Right lobe of liver (tissue), 4 donors: ENCODE results near the gene MLANA.

Source experiments
- POLR2A ChIP-seq: fragments of 450-650 bp; IDR thresholded peaks from one replicate; pipeline ENCODE4 v1.6.1; 2017; ENCODE audit warnings: antibody characterized with exemption, mild to moderate bottlenecking
- TF ChIP-seq, protein P1 (sequence below), 4 donors: fragments of 200-600 bp in 3 of 4; fragments of 450-650 bp in 1 of 4; IDR thresholded peaks; one replicate each; pipeline versions ENCODE4 v1.5.1 to v1.8.0; 2016 to 2022; ENCODE audit warnings: antibody characterized with exemption in 4 of 4, mild to moderate bottlenecking in 2 of 4
- donor health status: DM: no; HTN: no; CAD: no.
- donor health status: DM: no; HTN: no; CAD: no.
- donor health status: DM: no; HTN: yes; CAD: no.

DNA sequence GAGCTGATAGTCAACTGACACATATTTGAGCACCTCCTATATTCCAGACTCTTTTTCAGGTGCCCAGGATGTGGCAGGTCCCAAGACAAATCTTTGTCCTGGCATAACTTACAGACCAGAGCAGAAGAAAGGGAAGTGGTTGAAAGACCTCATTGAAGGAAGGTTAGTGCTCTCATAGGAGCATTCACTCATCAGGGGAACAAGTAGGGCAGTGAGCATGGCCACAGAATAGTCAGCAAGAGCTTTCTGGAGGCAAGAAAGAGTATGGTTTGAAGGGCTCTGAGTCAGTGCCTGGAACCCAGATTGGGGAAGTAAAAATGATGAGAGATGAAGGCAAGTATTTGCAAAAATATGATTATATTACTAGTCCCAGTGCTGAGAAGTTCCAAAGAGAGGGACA is 32.8 kb upstream of the MLANA start:
- TF ChIP-seq, protein P1, sequence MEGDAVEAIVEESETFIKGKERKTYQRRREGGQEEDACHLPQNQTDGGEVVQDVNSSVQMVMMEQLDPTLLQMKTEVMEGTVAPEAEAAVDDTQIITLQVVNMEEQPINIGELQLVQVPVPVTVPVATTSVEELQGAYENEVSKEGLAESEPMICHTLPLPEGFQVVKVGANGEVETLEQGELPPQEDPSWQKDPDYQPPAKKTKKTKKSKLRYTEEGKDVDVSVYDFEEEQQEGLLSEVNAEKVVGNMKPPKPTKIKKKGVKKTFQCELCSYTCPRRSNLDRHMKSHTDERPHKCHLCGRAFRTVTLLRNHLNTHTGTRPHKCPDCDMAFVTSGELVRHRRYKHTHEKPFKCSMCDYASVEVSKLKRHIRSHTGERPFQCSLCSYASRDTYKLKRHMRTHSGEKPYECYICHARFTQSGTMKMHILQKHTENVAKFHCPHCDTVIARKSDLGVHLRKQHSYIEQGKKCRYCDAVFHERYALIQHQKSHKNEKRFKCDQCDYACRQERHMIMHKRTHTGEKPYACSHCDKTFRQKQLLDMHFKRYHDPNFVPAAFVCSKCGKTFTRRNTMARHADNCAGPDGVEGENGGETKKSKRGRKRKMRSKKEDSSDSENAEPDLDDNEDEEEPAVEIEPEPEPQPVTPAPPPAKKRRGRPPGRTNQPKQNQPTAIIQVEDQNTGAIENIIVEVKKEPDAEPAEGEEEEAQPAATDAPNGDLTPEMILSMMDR (IDR thresholded peaks at IDR 0.05): no peak
- no peak for TF ChIP-seq POLR2A
